ENCODE measurements around the gene DPEP2. TPM values are rescaled to one million over a fixed set of nuclear protein-coding genes. Genes with fewer than 3 reads are reported as not detected.
A peak's percentile ranks its signal among the peaks of the same experiment; 100 is the strongest.

DPEP2 gene
- total and polyA plus RNA-seq, 8 donors = 0.61 to 5.2 (median 1.7) TPM; not detected in 2

DNA sequence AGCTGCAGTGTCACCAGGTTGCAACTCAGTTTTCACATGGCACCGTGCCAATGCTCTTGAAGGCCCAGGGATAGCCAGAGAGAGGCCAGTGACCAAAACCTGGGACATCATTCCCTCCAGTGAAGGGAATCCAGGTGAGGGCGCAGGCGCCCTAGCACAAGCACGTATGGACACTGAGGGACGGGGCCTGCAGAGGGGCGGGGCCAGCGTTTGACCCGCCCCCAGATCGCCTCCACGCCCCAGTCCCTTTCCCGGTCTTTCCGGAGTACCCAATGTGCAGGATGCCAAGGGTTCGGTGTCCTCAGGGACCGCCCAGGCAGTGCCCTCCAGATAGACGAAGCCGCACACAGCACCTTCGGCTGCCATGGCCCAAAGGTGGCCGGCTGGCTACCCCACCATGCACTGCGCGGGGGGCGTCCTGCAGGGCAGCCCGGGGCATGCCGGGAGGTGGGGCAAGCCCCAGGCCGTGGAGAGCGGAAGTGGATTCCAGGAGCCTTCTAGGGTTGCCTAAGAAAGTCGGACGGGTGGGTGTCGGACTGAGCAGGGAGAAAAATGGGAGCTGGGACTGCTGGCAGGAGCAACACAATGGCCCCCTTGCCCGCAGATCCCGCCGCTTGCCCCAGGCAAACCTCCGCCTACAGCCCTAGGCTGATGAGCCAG is 35.5 kb downstream of the DPEP2 start:
- DNase-seq = peak; percentile 34 to 83

DNA sequence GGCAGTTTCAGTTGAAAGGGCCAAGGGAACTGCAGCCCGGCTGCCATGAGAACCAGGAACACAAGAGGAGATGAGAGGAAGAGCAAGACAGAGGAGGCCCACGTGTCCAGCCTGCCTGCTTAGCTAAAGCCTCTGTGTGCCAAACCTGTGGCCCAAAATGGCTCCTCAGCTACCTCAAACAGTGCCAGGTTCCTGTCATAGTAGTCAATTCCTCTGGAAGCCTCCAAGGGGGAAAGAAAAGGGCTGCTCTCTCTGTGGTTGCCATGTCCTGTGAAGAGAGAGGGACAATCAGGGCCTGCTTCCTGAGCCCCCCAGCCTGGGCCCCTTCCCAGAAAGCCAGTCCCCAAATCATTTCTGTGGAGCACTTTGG is 36.0 kb downstream of the DPEP2 start:
- Histone ChIP-seq H3K36me3 (peaks cover 32 to 53% (median 48%) of the 10 kb centered on the region in 4 donors), H3K27me3 (no peaks in the 10 kb centered on the region), H3K27ac (peak overlapping the region in 4 of 5 donors; percentile 33 to 72 (median 52)), H3K9me3 (no peaks in the 10 kb centered on the region), H3K4me3 (no peak overlapping the region), H3K4me1 (peaks cover 70 to 91% (median 83%) of the 10 kb centered on the region in 4 donors)
- intact Hi-C loops (cut with DNase I; ENCODE audit: low total_unique reads) = no loop called here
- DNase-seq = no peak
- 75 to 94% (median 86%) methylated on average over 2 of the region's 2 CpGs for WGBS, 5 donors
- TF ChIP-seq POLR2A (IDR thresholded peaks at IDR 0.05) (no peak), POLR2AphosphoS5 (IDR thresholded peaks at IDR 0.05) (no peak), EP300 (IDR thresholded peaks at IDR 0.05) (no peak)
- TF ChIP-seq, protein P1, sequence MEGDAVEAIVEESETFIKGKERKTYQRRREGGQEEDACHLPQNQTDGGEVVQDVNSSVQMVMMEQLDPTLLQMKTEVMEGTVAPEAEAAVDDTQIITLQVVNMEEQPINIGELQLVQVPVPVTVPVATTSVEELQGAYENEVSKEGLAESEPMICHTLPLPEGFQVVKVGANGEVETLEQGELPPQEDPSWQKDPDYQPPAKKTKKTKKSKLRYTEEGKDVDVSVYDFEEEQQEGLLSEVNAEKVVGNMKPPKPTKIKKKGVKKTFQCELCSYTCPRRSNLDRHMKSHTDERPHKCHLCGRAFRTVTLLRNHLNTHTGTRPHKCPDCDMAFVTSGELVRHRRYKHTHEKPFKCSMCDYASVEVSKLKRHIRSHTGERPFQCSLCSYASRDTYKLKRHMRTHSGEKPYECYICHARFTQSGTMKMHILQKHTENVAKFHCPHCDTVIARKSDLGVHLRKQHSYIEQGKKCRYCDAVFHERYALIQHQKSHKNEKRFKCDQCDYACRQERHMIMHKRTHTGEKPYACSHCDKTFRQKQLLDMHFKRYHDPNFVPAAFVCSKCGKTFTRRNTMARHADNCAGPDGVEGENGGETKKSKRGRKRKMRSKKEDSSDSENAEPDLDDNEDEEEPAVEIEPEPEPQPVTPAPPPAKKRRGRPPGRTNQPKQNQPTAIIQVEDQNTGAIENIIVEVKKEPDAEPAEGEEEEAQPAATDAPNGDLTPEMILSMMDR (IDR thresholded peaks at IDR 0.05) = no peak

More for the DNA sequence above, 35.5 kb downstream of the DPEP2 start:
- Histone ChIP-seq H3K4me1 (peaks cover 70 to 90% (median 81%) of the 10 kb centered on the region in 4 donors), H3K36me3 (peaks cover 30 to 48% (median 45%) of the 10 kb centered on the region in 4 donors), H3K4me3 (no peak overlapping the region), H3K9me3 (no peaks in the 10 kb centered on the region), H3K27me3 (no peaks in the 10 kb centered on the region), H3K27ac (peak overlapping the region; percentile 25 to 72 (median 46))
- intact Hi-C loops (cut with DNase I; ENCODE audit: low total_unique reads) = no loop called here
- TF ChIP-seq POLR2A (IDR thresholded peaks at IDR 0.05) = no peak
- TF ChIP-seq EP300 (IDR thresholded peaks at IDR 0.05) = no peak
- no peak for TF ChIP-seq POLR2AphosphoS5 (IDR thresholded peaks at IDR 0.05)
- TF ChIP-seq, protein P1 (IDR thresholded peaks at IDR 0.05) = no peak
- 47 to 84% (median 54%) methylated on average over 9 to 32 of the region's 32 CpGs for WGBS, 5 donors

DNA sequence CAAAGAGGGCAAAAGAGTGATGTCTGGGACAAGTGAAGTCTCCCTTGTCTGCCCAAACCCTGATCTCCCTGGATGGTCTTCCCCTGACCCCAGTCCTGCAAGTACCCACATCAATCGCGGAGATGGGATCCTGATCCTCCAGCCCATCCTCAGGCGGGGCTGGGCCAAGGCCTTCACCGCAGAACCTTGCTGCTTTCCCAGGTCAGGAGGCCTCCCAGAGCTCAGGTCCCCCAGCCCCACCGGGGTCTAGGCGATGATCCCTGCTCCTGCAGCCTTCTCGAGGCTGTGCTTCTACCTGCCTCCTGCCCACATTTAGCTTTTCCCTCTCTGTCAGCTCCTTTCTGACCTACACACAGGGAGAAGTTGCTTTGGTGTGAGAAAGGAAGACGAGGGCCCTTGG is 37.1 kb downstream of the DPEP2 start:
- Histone ChIP-seq H3K27me3 (no peaks in the 10 kb centered on the region), H3K4me3 (no peak overlapping the region), H3K27ac (peak overlapping the region in 4 of 5 donors; percentile 37 to 80 (median 72)), H3K9me3 (no peaks in the 10 kb centered on the region), H3K4me1 (peaks cover 66 to 84% (median 78%) of the 10 kb centered on the region in 4 donors), H3K36me3 (peaks cover 42 to 64% (median 58%) of the 10 kb centered on the region in 4 donors)
- 94 to 100% (median 97%) methylated on average over 6 to 8 of the region's 8 CpGs for WGBS, 5 donors
- TF ChIP-seq POLR2A (IDR thresholded peaks at IDR 0.05) = no peak
- TF ChIP-seq POLR2AphosphoS5 (IDR thresholded peaks at IDR 0.05) = no peak
- no peak for DNase-seq
- intact Hi-C loops (cut with DNase I; ENCODE audit: low total_unique reads) = no loop called here

DNA sequence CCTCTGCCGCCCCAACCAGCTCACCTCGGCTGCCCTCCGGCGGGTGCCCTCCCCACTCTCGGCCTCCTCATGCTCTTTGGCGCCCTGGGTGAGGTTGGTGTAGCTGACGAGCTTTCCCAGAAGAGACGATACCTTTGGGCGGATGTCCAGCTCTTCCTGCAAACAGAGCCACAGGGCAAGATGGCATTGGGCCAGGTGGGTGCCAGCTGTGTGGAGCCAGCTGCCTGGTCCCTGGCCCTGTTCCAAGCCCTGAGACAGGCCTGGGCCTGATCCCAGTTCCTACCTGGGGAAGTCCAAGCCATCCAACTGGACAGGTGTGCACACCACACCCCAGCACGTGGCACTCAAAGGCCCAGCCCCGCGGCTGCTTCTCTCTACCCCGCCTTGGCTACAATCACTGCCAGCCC is 37.7 kb downstream of the DPEP2 start:
- Histone ChIP-seq H3K9me3 (no peaks in the 10 kb centered on the region), H3K36me3 (peaks cover 42 to 68% (median 62%) of the 10 kb centered on the region in 4 donors), H3K4me1 (peaks cover 60 to 78% (median 72%) of the 10 kb centered on the region in 4 donors), H3K27me3 (no peaks in the 10 kb centered on the region), H3K4me3 (no peak overlapping the region), H3K27ac (peak overlapping the region in 4 of 5 donors; percentile 37 to 80 (median 72))
- 44 to 84% (median 58%) methylated on average over 7 to 13 of the region's 13 CpGs for WGBS, 5 donors
- intact Hi-C loops (cut with DNase I; ENCODE audit: low total_unique reads) = no loop called here
- peak in 1 of 3 donors; percentile 26 for TF ChIP-seq POLR2AphosphoS5 (IDR thresholded peaks at IDR 0.05)
- no peak for TF ChIP-seq POLR2A (IDR thresholded peaks at IDR 0.05)
- TF ChIP-seq, protein P1 (IDR thresholded peaks at IDR 0.05) = no peak
- DNase-seq = peak; percentile 61 to 91

Data from stomach (tissue), 9 donors.